OCI-LY7 (cell line): Measurements from ENCODE around the gene PFKFB3. TPM values are rescaled to one million over a fixed set of nuclear protein-coding genes. Genes with fewer than 3 reads are reported as not detected.

Source experiments
- BruUV-seq: library from RNA; stranded (reverse); fragments of 400-500 nt; replicated peaks from 2 replicates; lab custom pipeline; 2021; lab: Mats Ljungman, UMichigan
- CTCF ChIA-PET: fragments of 300-600 bp; sonication (Branson Sonifier 250); formaldehyde crosslinking; loops from one replicate; lab custom pipeline; 2022; ENCODE audit warnings: antibody characterized with exemption; ENCODE audit not compliant: unreplicated experiment; lab: Charles Lee
- POLR2A ChIA-PET: fragments of 300-600 bp; sonication (Branson Sonifier 250); formaldehyde crosslinking; loops from one replicate; lab custom pipeline; 2022; ENCODE audit warnings: antibody characterized with exemption; lab: Charles Lee
- DNase-seq: peaks from one replicate; pipeline ENCODE4 v3.0.0-alpha.2; 2015; ENCODE audit warnings: low spot score
- H2AFZ ChIP-seq: fragments of 200-600 bp; sonication (generic), shearing (Covaris generic); 2 replicates; pipeline ENCODE4 v1.6.1; 2014; ENCODE audit warnings: mild to moderate bottlenecking, antibody characterized with exemption, low read length, moderate library complexity
- H3K27ac ChIP-seq: fragments of 200-600 bp; sonication (generic); 2 replicates; pipeline ENCODE4 v1.5.1; 2014; ENCODE audit warnings: mixed run types, low read depth, mild to moderate bottlenecking, moderate library complexity, low read length, inconsistent platforms; ENCODE audit not compliant: poor library complexity, severe bottlenecking
- H3K36me3 ChIP-seq: fragments of 200-600 bp; sonication (generic); 2 replicates; pipeline ENCODE4 v1.6.1; 2014; ENCODE audit warnings: mild to moderate bottlenecking, antibody characterized with exemption, low read length, moderate library complexity, mixed read lengths; ENCODE audit not compliant: insufficient read depth
- H3K4me1 ChIP-seq: fragments of 200-600 bp; sonication (generic); 2 replicates; pipeline ENCODE4 v1.5.1; 2014; ENCODE audit warnings: mild to moderate bottlenecking, low read length; ENCODE audit not compliant: insufficient read depth, poor library complexity, severe bottlenecking
- H3K4me2 ChIP-seq: fragments of 200-600 bp; sonication (generic); 2 replicates; pipeline ENCODE4 v1.6.1; 2014; ENCODE audit warnings: mild to moderate bottlenecking, low read length
- H3K4me3 ChIP-seq: fragments of 200-600 bp; sonication (generic); 2 replicates; pipeline ENCODE4 v1.5.1; 2014; ENCODE audit warnings: mild to moderate bottlenecking, low read depth, low read length; ENCODE audit not compliant: poor library complexity, severe bottlenecking
- H3K79me2 ChIP-seq: fragments of 200-600 bp; sonication (generic); 2 replicates; pipeline ENCODE4 v1.6.1; 2016; ENCODE audit warnings: low read depth, mild to moderate bottlenecking, low read length, moderate library complexity, mixed read lengths; ENCODE audit not compliant: insufficient read depth
- H3K9me2 ChIP-seq: fragments of 200-600 bp; sonication (generic); 2 replicates; pipeline ENCODE4 v1.6.1; 2016; ENCODE audit warnings: mild to moderate bottlenecking, low read length, mixed read lengths; ENCODE audit not compliant: insufficient read depth
- H3K9me3 ChIP-seq: fragments of 200-600 bp; sonication (generic); 2 replicates; pipeline ENCODE4 v1.6.1; 2014; ENCODE audit warnings: mild to moderate bottlenecking, mixed run types, low read length, mixed read lengths
- H4K20me1 ChIP-seq: fragments of 200-600 bp; sonication (generic); 2 replicates; pipeline ENCODE4 v1.6.1; 2014; ENCODE audit warnings: mild to moderate bottlenecking, antibody characterized with exemption, low read length, moderate library complexity, mixed read lengths; ENCODE audit not compliant: insufficient read depth
- EZH2phosphoT487 ChIP-seq: fragments of 200-600 bp; sonication (generic); IDR thresholded peaks from 2 replicates; pipeline ENCODE4 v1.6.1; 2018; ENCODE audit warnings: low read depth, borderline replicate concordance, mild to moderate bottlenecking, mixed run types, antibody characterized with exemption, low read length, moderate library complexity, mixed read lengths
- intact Hi-C: fragments of 100-400 bp; cut with micrococcal nuclease; formaldehyde crosslinking; loops from one replicate; pipeline ENCODE4 v1.10.0; 2022; ENCODE audit not compliant: unreplicated experiment
- small RNA-seq: library from RNA; depleted of rRNA; stranded (forward); fragments of <200 nt; gene quantifications from one replicate; pipeline ENCODE3, GENCODE V24; 2014
- total RNA-seq, 2 experiments: library from RNA; depleted of rRNA in 1 of 2; stranded (reverse); fragments of >200 nt in 1 of 2; shearing (Covaris generic) in 1 of 2; gene quantifications; 2 replicates each; pipeline ENCODE4 v1.2.3, GENCODE V29; 2014 to 2022
- TF ChIP-seq, protein P1 (sequence below): fragments of 200-600 bp; sonication (generic); conservative IDR thresholded peaks from 2 replicates; pipeline ENCODE4 v1.5.1; 2014; ENCODE audit warnings: mild to moderate bottlenecking, antibody characterized with exemption, low read length, moderate library complexity, mixed read lengths

The PFKFB3 gene
- total RNA-seq, 2 experiments from 2014 or later: 33.7 to 50.7 TPM

GRCh38 chr10:6300784-6301460 is 98.2 kb downstream of the PFKFB3 start:
- H3K27ac ChIP-seq: peak overlapping the region; percentile 93

GRCh38 chr10:6301488-6302075 is 98.8 kb downstream of the PFKFB3 start:
- Histone ChIP-seq H3K4me3 (peak overlapping the region; percentile 54), H3K79me2 (no peaks in the 10 kb centered on the region), H3K4me2 (peak overlapping the region; percentile 79), H2AFZ (peak overlapping the region; percentile 57; the same call in 1 of the 2 replicates), H3K27ac (peak overlapping the region; percentile 93), H3K9me3 (peaks cover 20% of the 10 kb centered on the region; the same call in 1 of the 2 replicates), H3K36me3 (peaks cover 13% of the 10 kb centered on the region; the same call in 1 of the 2 replicates), H3K9me2 (no peaks in the 10 kb centered on the region), H4K20me1 (no peaks in the 10 kb centered on the region), H3K4me1 (peaks cover 89% of the 10 kb centered on the region)
- intact Hi-C loops: loop anchor here (5.0 kb wide), 1 partner anchor 99 kb away; the partner anchor contains the start of gene PFKFB3
- no TSS peak for BruUV-seq
- TF ChIP-seq, protein P1, sequence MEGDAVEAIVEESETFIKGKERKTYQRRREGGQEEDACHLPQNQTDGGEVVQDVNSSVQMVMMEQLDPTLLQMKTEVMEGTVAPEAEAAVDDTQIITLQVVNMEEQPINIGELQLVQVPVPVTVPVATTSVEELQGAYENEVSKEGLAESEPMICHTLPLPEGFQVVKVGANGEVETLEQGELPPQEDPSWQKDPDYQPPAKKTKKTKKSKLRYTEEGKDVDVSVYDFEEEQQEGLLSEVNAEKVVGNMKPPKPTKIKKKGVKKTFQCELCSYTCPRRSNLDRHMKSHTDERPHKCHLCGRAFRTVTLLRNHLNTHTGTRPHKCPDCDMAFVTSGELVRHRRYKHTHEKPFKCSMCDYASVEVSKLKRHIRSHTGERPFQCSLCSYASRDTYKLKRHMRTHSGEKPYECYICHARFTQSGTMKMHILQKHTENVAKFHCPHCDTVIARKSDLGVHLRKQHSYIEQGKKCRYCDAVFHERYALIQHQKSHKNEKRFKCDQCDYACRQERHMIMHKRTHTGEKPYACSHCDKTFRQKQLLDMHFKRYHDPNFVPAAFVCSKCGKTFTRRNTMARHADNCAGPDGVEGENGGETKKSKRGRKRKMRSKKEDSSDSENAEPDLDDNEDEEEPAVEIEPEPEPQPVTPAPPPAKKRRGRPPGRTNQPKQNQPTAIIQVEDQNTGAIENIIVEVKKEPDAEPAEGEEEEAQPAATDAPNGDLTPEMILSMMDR: no peak
- TF ChIP-seq EZH2phosphoT487: no peak
- ChIA-PET CTCF (interaction anchor here (1.1 to 1.5 kb wide), 3 partner anchors 12 to 45 kb away, joined by 4 to 5 read pairs (median 5); no protein-coding TSS in a partner anchor), POLR2A (interaction anchor here (0.5 to 4.3 kb wide), 9 partner anchors 9 to 99 kb away, joined by 3 to 46 read pairs (median 4); no protein-coding TSS in a partner anchor)
- no peak for DNase-seq

More at GRCh38 chr10:6300784-6301460, 98.2 kb downstream of the PFKFB3 start:
- intact Hi-C loops: loop anchor here (1.0 to 5.0 kb wide), 3 partner anchors 19 to 99 kb away; partner anchors contain the start of gene PFKFB3
- H4K20me1 ChIP-seq: no peaks in the 10 kb centered on the region
- H3K36me3 ChIP-seq: peaks cover 8% of the 10 kb centered on the region; the same call in 1 of the 2 replicates
- H3K4me3 ChIP-seq: peak overlapping the region; percentile 54
- POLR2A ChIA-PET: interaction anchor here (0.5 to 4.3 kb wide), 12 partner anchors 9 to 99 kb away, joined by 3 to 46 read pairs (median 6); no protein-coding TSS in a partner anchor
- peak overlapping the region; percentile 57 for H2AFZ ChIP-seq
- no peak for DNase-seq
- H3K9me2 ChIP-seq: no peaks in the 10 kb centered on the region
- BruUV-seq: TSS peak; percentile 57
- H3K4me2 ChIP-seq: peak overlapping the region; percentile 79
- peaks cover 87% of the 10 kb centered on the region for H3K4me1 ChIP-seq
- no peaks in the 10 kb centered on the region for H3K79me2 ChIP-seq
- TF ChIP-seq EZH2phosphoT487: no peak
- TF ChIP-seq, protein P1: no peak
- peaks cover 13% of the 10 kb centered on the region; the same call in 1 of the 2 replicates for H3K9me3 ChIP-seq
- CTCF ChIA-PET: interaction anchor here (0.6 to 1.5 kb wide), 6 partner anchors 9 to 45 kb away, joined by 3 to 5 read pairs (median 4); no protein-coding TSS in a partner anchor

Small RNA genes within 50 kb of the gene (small RNA-seq; reads per million reads assigned to genes)
- not detected for gene RF00019

Other genes with a start within 250 kb of the PFKFB3 start
- 5.5 and 14.5 TPM in 2 replicates for gene IL15RA, start 225.4 kb upstream of the PFKFB3 start, total RNA-seq (2014; rRNA removed; shearing (Covaris generic))
- 5.9 and 7.6 TPM in 2 replicates for gene IL15RA, start 225.4 kb upstream of the PFKFB3 start, total RNA-seq (2022)
- gene IL2RA, start 140.6 kb upstream of the PFKFB3 start, total RNA-seq (2014; rRNA removed; shearing (Covaris generic)): 24.0 and 24.3 TPM in 2 replicates
- gene IL2RA, start 140.6 kb upstream of the PFKFB3 start, total RNA-seq (2022): 22.3 and 27.5 TPM in 2 replicates
- 103 and 152 TPM in 2 replicates for gene RBM17, start 113.9 kb upstream of the PFKFB3 start, total RNA-seq (2014; rRNA removed; shearing (Covaris generic))
- gene RBM17, start 113.9 kb upstream of the PFKFB3 start, total RNA-seq (2022): 248 and 266 TPM in 2 replicates